ENCODE measurements around the gene SMURF1.

The SMURF1 gene

GRCh38 chr7:99123571-99124033, 20.3 kb downstream of the SMURF1 start:
- no peak overlapping the region for H3K27ac ChIP-seq
- DNase-seq: no peak
- no peak overlapping the region for H3K4me3 ChIP-seq (ENCODE audit: low read depth, low read length)
- H3K27me3 ChIP-seq (ENCODE audit: insufficient read depth, low read depth, severe bottlenecking): no peaks in the 10 kb centered on the region
- H3K9me3 ChIP-seq (ENCODE audit: severe bottlenecking): no peaks in the 10 kb centered on the region
- H3K36me3 ChIP-seq: no peaks in the 10 kb centered on the region
- TF ChIP-seq CTCF (IDR thresholded peaks at IDR 0.05; ENCODE audit: low read depth, low read length): no peak

GRCh38 chr7:99122762-99123161, 21.1 kb downstream of the SMURF1 start:
- no peak for DNase-seq
- no peaks in the 10 kb centered on the region for H3K27me3 ChIP-seq (ENCODE audit: insufficient read depth, low read depth, severe bottlenecking)
- TF ChIP-seq CTCF (IDR thresholded peaks at IDR 0.05; ENCODE audit: low read depth, low read length): no peak
- H3K9me3 ChIP-seq (ENCODE audit: severe bottlenecking): no peaks in the 10 kb centered on the region
- H3K27ac ChIP-seq: no peak overlapping the region
- H3K36me3 ChIP-seq: no peaks in the 10 kb centered on the region
- H3K4me3 ChIP-seq (ENCODE audit: low read depth, low read length): no peak overlapping the region

- H3K27me3 ChIP-seq (ENCODE audit: insufficient read depth, low read depth, severe bottlenecking): no peaks in the 10 kb centered on the region
- no peaks in the 10 kb centered on the region for H3K9me3 ChIP-seq (ENCODE audit: severe bottlenecking)
- H3K27ac ChIP-seq: no peak overlapping the region
- H3K4me3 ChIP-seq (ENCODE audit: low read depth, low read length): no peak overlapping the region
- no peak for TF ChIP-seq CTCF (IDR thresholded peaks at IDR 0.05; ENCODE audit: low read depth, low read length)
- H3K36me3 ChIP-seq: no peaks in the 10 kb centered on the region
- no peak for DNase-seq
Measured at GRCh38 chr7:99121496-99122021, 22.3 kb downstream of the SMURF1 start.

GRCh38 chr7:99120916-99121315, 23.0 kb downstream of the SMURF1 start:
- Histone ChIP-seq H3K36me3 (no peaks in the 10 kb centered on the region), H3K4me3 (ENCODE audit: low read depth, low read length) (no peak overlapping the region), H3K27me3 (ENCODE audit: insufficient read depth, low read depth, severe bottlenecking) (no peaks in the 10 kb centered on the region), H3K27ac (no peak overlapping the region), H3K9me3 (ENCODE audit: severe bottlenecking) (no peaks in the 10 kb centered on the region)
- DNase-seq: no peak
- TF ChIP-seq CTCF (IDR thresholded peaks at IDR 0.05; ENCODE audit: low read depth, low read length): no peak

DNA sequence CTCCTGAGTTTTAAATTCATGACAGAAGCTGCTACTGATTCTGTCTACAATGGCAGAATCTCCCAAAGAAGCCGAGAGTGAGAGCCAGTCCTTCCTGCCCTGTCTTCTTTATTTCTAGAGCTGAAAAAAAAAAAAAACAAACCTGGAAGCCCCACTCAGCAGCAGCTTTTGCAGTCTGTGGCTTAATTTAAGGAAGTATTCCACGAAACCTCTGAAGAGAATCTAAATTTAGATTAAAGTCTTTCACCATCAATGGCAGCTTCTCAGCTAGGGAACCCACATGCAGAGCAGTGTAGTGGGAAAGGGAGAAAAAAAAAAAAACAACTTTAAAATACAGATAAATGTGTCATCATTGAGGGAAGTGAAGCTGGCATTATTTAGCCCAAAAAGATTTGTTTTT, 23.4 kb downstream of the SMURF1 start:
- no peak for TF ChIP-seq CTCF (IDR thresholded peaks at IDR 0.05; ENCODE audit: low read depth, low read length)
- no peaks in the 10 kb centered on the region for H3K36me3 ChIP-seq
- H3K27ac ChIP-seq: no peak overlapping the region
- H3K4me3 ChIP-seq (ENCODE audit: low read depth, low read length): no peak overlapping the region
- no peaks in the 10 kb centered on the region for H3K27me3 ChIP-seq (ENCODE audit: insufficient read depth, low read depth, severe bottlenecking)
- H3K9me3 ChIP-seq (ENCODE audit: severe bottlenecking): no peaks in the 10 kb centered on the region
- DNase-seq: no peak

- no peak for TF ChIP-seq CTCF (IDR thresholded peaks at IDR 0.05; ENCODE audit: low read depth, low read length)
- DNase-seq: no peak
- no peaks in the 10 kb centered on the region for H3K27me3 ChIP-seq (ENCODE audit: insufficient read depth, low read depth, severe bottlenecking)
- H3K36me3 ChIP-seq: no peaks in the 10 kb centered on the region
- no peaks in the 10 kb centered on the region for H3K9me3 ChIP-seq (ENCODE audit: severe bottlenecking)
- H3K27ac ChIP-seq: no peak overlapping the region
- H3K4me3 ChIP-seq (ENCODE audit: low read depth, low read length): no peak overlapping the region
Measured at GRCh38 chr7:99118077-99118476, 25.8 kb downstream of the SMURF1 start.
